ENCODE measurements around the gene CAP1.

The CAP1 gene

DNA sequence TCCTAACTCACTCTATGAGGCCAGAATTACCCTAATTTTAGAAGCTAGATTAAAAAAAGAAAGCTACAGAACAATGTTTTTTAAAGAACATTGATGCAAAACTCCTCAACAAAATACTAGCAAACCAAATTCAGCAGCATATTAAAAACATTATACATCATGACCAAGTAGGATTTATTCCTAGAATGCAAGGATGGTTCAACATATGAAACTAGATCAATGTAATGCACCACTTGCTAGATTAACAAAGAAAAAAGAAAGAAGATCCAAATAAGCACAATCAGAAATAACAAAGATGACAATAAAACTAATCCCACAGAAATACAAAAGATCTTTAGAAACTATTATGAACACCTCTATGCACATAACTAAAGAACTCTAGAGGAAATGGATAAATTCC lies 69.9 kb downstream of the CAP1 start:
- Histone ChIP-seq H3K4me1 (ENCODE audit: insufficient read depth, low read length, poor library complexity, severe bottlenecking) (no peaks in the 10 kb centered on the region), H3F3A (ENCODE audit: low read depth) (no peaks in the 10 kb centered on the region), H3K4me2 (ENCODE audit: low read depth, low read length, poor library complexity, severe bottlenecking) (no peak overlapping the region), H4K20me1 (ENCODE audit: insufficient read depth, low read length, poor library complexity, severe bottlenecking) (no peaks in the 10 kb centered on the region), H3K4me3 (ENCODE audit: low read length, poor library complexity, severe bottlenecking) (no peak overlapping the region), H2AFZ (ENCODE audit: low read length) (no peak overlapping the region), H3K9ac (ENCODE audit: low read depth, low read length, poor library complexity, severe bottlenecking) (no peak overlapping the region), H3K9me2 (replicated peaks; ENCODE audit: low read depth, low read length) (no peaks in the 10 kb centered on the region), H3K79me2 (ENCODE audit: insufficient read depth, low read length) (no peaks in the 10 kb centered on the region), H3K9me3 (ENCODE audit: insufficient read depth, low read depth, low read length) (peaks cover 8% of the 10 kb centered on the region; the same call in 1 of the 2 replicates), H3K36me3 (ENCODE audit: insufficient read depth, low read length) (no peaks in the 10 kb centered on the region), H3K27me3 (ENCODE audit: insufficient read depth, low read length, poor library complexity, severe bottlenecking) (peaks cover 5% of the 10 kb centered on the region)
- no peak for TF ChIP-seq EZH2phosphoT487 (IDR thresholded peaks at IDR 0.05; ENCODE audit: borderline replicate concordance)
- TF ChIP-seq CTCF (conservative IDR thresholded peaks at IDR 0.05; ENCODE audit: low read length), result no peak

DNA sequence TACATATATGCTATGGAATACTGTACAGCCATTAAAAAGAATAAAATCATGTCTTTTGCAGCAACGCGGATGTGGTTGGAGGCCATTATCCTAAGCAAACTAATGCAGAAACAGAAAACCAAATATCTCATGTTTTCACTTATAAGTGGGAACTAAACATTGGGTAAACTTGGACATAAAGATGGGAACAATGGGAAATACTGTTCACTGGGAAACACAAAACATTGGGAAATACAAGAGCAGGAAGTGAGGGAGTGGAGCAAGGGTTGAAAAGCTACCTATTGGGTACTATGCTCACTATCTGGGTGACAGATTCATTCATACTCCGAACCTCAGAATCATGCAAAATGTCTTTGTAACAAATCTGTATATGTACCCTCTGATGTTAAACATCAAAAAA lies 73.9 kb downstream of the CAP1 start:
- TF ChIP-seq CTCF (conservative IDR thresholded peaks at IDR 0.05; ENCODE audit: low read length), result no peak
- TF ChIP-seq EZH2phosphoT487 (IDR thresholded peaks at IDR 0.05; ENCODE audit: borderline replicate concordance), result no peak
- Histone ChIP-seq H3K4me3 (ENCODE audit: low read length, poor library complexity, severe bottlenecking) (no peak overlapping the region), H3K4me1 (ENCODE audit: insufficient read depth, low read length, poor library complexity, severe bottlenecking) (no peaks in the 10 kb centered on the region), H3K9me3 (ENCODE audit: insufficient read depth, low read depth, low read length) (peaks cover 8% of the 10 kb centered on the region; the same call in 1 of the 2 replicates), H3K79me2 (ENCODE audit: insufficient read depth, low read length) (no peaks in the 10 kb centered on the region), H3K36me3 (ENCODE audit: insufficient read depth, low read length) (no peaks in the 10 kb centered on the region), H4K20me1 (ENCODE audit: insufficient read depth, low read length, poor library complexity, severe bottlenecking) (no peaks in the 10 kb centered on the region), H2AFZ (ENCODE audit: low read length) (no peak overlapping the region), H3F3A (ENCODE audit: low read depth) (no peaks in the 10 kb centered on the region), H3K4me2 (ENCODE audit: low read depth, low read length, poor library complexity, severe bottlenecking) (no peak overlapping the region), H3K9me2 (replicated peaks; ENCODE audit: low read depth, low read length) (no peaks in the 10 kb centered on the region), H3K27me3 (ENCODE audit: insufficient read depth, low read length, poor library complexity, severe bottlenecking) (peaks cover 3% of the 10 kb centered on the region), H3K9ac (ENCODE audit: low read depth, low read length, poor library complexity, severe bottlenecking) (no peak overlapping the region)

- Histone ChIP-seq H4K20me1 (ENCODE audit: insufficient read depth, low read length, poor library complexity, severe bottlenecking) (no peaks in the 10 kb centered on the region), H3K79me2 (ENCODE audit: insufficient read depth, low read length) (no peaks in the 10 kb centered on the region), H3K27me3 (ENCODE audit: insufficient read depth, low read length, poor library complexity, severe bottlenecking) (no peaks in the 10 kb centered on the region), H3K4me2 (ENCODE audit: low read depth, low read length, poor library complexity, severe bottlenecking) (no peak overlapping the region), H3K4me1 (ENCODE audit: insufficient read depth, low read length, poor library complexity, severe bottlenecking) (no peaks in the 10 kb centered on the region), H3K4me3 (ENCODE audit: low read length, poor library complexity, severe bottlenecking) (no peak overlapping the region), H3K9me2 (replicated peaks; ENCODE audit: low read depth, low read length) (no peaks in the 10 kb centered on the region), H3K9ac (ENCODE audit: low read depth, low read length, poor library complexity, severe bottlenecking) (no peak overlapping the region), H3F3A (ENCODE audit: low read depth) (no peaks in the 10 kb centered on the region), H3K36me3 (ENCODE audit: insufficient read depth, low read length) (no peaks in the 10 kb centered on the region), H2AFZ (ENCODE audit: low read length) (no peak overlapping the region), H3K9me3 (ENCODE audit: insufficient read depth, low read depth, low read length) (no peaks in the 10 kb centered on the region)
- TF ChIP-seq EZH2phosphoT487 (IDR thresholded peaks at IDR 0.05; ENCODE audit: borderline replicate concordance), result no peak
- TF ChIP-seq CTCF (conservative IDR thresholded peaks at IDR 0.05; ENCODE audit: low read length), result no peak
Observed at GRCh38 chr1:40120128-40120527, 79.6 kb downstream of the CAP1 start.
